ENCODE data around the gene DRC3.

DNA sequence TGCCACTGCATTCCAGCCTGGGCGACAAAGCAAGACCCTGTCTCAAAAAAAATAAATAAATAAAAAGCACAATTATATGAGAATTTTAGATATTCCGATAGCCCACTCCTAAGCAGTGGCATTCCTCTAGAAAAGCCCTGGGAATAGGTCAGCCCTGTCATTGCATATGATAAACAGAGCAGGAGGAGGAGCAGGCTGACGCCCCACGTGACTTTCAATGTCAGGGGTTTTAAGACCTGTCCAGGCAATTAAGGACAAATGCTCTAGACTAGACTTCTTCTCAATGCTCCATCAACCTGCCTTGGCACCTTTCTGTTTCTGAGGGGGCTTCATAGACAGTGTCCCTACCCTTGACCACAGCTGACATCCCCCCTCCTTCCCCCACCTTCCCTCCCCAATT lies 8.0 kb upstream of the DRC3 start:
- TF ChIP-seq CTBP1 (IDR thresholded peaks at IDR 0.05; ENCODE audit: borderline replicate concordance) (no peak), SP1 (IDR thresholded peaks at IDR 0.05) (no peak), FOXM1 (IDR thresholded peaks at IDR 0.05; ENCODE audit: borderline replicate concordance) (no peak), ELF4 (IDR thresholded peaks at IDR 0.05) (no peak), L3MBTL2 (conservative IDR thresholded peaks at IDR 0.05) (no peak), BHLHE40 (IDR thresholded peaks at IDR 0.05; ENCODE audit: borderline replicate concordance) (no peak), SUZ12 (IDR thresholded peaks at IDR 0.05) (no peak), ZNF384 (IDR thresholded peaks at IDR 0.05) (no peak), FOXK2 (IDR thresholded peaks at IDR 0.05) (no peak), FOXA1 (IDR thresholded peaks at IDR 0.05) (no peak), TARDBP (IDR thresholded peaks at IDR 0.05) (no peak), NFRKB (IDR thresholded peaks at IDR 0.05) (no peak)

All from HEK293T (cell line).